Measurements from ENCODE around the gene FLAD1.

Gene FLAD1

DNA sequence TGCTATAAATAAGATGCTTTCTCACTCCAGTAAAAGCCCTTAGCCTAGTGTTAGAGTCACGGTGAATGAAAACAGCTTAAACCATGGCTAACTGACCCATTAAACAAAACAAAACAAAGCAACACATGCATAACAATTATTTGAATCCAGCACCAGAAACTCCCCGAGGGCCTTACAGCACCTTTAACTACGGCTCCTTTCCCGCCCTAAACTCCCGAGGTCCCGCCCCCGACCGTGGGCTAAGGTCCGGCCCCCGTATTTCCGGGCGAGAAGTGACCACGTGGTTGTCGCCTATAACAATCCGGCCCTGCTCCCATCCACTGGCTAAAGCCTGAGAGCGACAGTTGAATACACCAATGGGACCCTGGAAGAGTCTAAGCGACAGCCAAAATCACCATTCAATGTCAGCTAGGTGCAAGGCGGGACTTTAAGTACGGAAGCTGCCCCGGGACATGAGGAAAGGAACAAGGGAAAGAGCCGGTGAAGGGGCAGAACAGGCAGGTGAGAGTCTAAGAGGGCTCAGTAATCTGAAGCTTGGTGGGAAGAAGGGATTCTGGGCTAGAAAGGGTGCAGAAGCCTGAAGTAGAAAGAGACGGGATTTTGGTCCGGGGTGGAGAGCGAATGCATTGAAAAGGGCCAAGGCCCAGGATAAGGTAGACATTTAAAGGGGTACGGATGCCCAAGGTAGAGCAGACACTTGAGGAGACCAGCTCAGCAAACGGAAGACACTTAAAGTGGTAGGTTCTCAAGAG is at the start of gene FLAD1:
Gene FLAD1, plus strand, starts transcription at position 448 of the 752 bp plus-strand sequence. CDS start 351 bp downstream, outside the sequence.
- Mint-ChIP-seq H3K4me3 (no peak within 1 kb of the TSS), H3K27me3 (no peaks in the 10 kb centered on the region), H3K27ac (no peak within 1 kb of the TSS), H3K4me1 (ENCODE audit: low read depth) (peaks cover 10% of the 10 kb centered on the region), H3K9me3 (ENCODE audit: low read depth) (no peaks in the 10 kb centered on the region), H3K36me3 (peaks cover 2% of the 10 kb centered on the region)

DNA sequence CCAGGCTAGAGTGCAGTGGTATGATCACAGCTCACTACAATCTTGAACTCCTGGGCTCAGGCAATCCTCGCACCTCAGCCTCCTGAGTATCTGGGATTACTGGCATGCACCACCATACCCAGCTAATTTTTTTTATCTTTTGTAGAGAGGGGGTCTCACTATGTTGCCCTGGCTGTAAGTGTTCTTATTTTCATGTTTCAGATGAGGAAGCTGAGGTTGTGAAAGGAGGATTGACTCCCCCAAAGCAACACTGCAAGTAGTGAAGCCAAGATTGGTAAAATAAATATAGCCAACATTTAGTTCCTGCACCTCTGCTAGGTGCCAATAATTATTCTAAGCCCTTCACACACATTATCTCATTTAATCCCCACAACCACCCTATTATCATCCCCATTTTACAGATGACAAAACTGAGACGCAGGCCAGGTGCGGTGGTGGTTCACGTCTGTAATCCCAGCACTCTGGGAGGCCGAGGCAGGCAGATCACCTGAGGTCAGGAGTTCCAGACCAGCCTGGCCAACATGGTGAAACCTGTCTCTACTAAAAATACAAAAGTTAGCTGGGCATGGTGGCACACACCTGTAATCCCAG is 48.7 kb upstream of the FLAD1 start:
- Mint-ChIP-seq H3K36me3 (no peaks in the 10 kb centered on the region), H3K9me3 (ENCODE audit: low read depth) (no peaks in the 10 kb centered on the region), H3K4me3 (no peak overlapping the region), H3K27me3 (no peaks in the 10 kb centered on the region), H3K4me1 (ENCODE audit: low read depth) (peaks cover 34% of the 10 kb centered on the region), H3K27ac (no peak overlapping the region)

DNA sequence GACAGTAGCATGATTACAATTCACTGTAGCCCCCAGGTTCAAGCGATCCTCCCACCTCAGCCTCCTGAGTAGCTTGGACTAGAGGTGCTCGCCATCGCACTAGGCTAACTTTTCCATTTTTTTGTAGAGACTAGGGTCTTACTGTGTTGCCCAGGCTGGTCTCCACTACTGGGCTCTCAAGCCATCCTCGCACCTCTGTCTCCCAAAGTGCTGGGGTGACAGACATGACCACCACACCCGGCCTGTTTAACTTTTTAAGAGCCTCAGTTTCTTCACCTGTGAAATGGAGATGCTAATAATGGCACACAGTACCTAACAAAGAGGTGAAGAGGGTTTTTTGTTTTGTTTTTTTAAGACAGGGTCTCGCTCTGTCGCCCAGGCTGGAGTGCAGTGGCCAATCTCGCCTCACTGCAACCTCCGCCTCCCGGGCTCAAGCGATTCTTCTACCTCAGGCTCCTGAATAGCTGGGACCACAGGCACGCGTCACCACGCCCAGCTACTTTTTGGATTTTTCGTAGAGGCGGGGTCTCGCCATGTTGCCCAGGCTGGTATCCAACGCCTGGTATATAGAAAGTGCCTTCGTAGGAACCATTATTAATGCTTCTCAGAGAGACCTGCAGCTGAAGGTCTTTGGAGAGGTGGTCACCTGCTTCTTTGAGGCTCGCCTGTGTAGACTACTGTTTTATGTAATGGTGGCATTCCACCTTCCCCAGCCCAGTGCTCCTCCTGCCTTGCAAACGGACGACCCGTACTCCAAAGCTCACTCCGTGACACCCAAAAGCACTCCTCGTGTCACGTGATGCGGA is 47.2 kb upstream of the FLAD1 start:
- peak overlapping the region; percentile 98 for H3K27ac Mint-ChIP-seq
- peak overlapping the region; percentile 95 for H3K4me3 Mint-ChIP-seq
- no peaks in the 10 kb centered on the region for H3K27me3 Mint-ChIP-seq
- H3K4me1 Mint-ChIP-seq (ENCODE audit: low read depth), result peaks cover 45% of the 10 kb centered on the region
- H3K36me3 Mint-ChIP-seq, result no peaks in the 10 kb centered on the region
- H3K9me3 Mint-ChIP-seq (ENCODE audit: low read depth), result no peaks in the 10 kb centered on the region

GRCh38 chr1:154936555-154937084 is 46.5 kb upstream of the FLAD1 start, which contains the start of gene PMVK:
TSS of gene PMVK (minus strand) at chr1:154936719. CDS start at chr1:154936685, 34 bp downstream.
- peaks cover 49% of the 10 kb centered on the region for H3K4me1 Mint-ChIP-seq (ENCODE audit: low read depth)
- peak within 1 kb of the TSS; percentile 98 for H3K27ac Mint-ChIP-seq
- H3K36me3 Mint-ChIP-seq, result no peaks in the 10 kb centered on the region
- no peaks in the 10 kb centered on the region for H3K27me3 Mint-ChIP-seq
- H3K4me3 Mint-ChIP-seq, result peak within 1 kb of the TSS; percentile 95
- no peaks in the 10 kb centered on the region for H3K9me3 Mint-ChIP-seq (ENCODE audit: low read depth)

DNA sequence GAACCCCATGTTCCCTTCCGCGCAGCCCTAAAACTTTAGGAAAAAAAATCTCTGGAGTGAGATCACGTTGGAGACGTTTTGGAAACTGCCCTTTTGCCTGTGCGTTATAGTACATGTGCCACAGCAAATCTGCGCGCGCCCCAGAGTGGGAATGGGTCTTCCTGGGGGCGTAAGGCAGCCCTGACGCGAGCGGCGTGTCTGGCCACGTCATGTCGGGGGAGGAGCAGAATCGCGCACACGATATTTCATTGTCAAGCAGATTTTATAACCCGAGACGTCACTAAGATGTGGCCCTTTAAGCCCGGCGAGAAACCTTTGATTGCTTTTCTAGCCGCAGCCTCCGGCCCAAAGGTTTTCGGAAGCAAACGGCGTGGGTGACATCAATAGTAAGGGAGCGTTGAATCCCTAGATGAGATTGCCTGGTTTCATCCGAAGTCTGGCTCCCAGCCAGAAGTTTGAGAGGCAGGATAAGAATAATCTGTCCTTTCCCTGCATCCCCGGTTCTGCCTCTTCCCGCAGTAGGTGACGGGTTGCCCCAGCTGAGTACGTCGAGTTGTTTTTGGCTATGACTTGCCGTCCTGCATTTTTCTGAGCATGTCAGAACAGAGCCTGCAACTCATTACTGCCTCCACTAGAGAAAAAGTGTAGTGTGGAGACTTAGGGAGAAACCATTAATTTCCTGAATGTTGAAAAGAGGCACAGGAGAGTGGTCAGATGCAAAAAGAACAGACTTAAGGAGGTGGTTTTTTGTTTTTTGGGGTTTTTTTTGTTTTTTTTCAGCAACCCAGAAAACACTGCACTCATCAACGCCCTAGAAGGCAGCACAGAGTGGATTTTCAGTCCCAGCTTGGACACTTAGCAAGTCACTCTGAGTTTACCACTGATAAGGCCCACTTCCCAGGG is 45.8 kb upstream of the FLAD1 start:
- peak overlapping the region; percentile 95 for H3K4me3 Mint-ChIP-seq
- H3K36me3 Mint-ChIP-seq, result no peaks in the 10 kb centered on the region
- peaks cover 54% of the 10 kb centered on the region for H3K4me1 Mint-ChIP-seq (ENCODE audit: low read depth)
- H3K27me3 Mint-ChIP-seq, result no peaks in the 10 kb centered on the region
- peak overlapping the region; percentile 98 for H3K27ac Mint-ChIP-seq
- H3K9me3 Mint-ChIP-seq (ENCODE audit: low read depth), result no peaks in the 10 kb centered on the region

GRCh38 chr1:154937988-154938386 is 45.2 kb upstream of the FLAD1 start:
- no peaks in the 10 kb centered on the region for H3K36me3 Mint-ChIP-seq
- H3K9me3 Mint-ChIP-seq (ENCODE audit: low read depth), result no peaks in the 10 kb centered on the region
- H3K4me1 Mint-ChIP-seq (ENCODE audit: low read depth), result peaks cover 61% of the 10 kb centered on the region
- no peaks in the 10 kb centered on the region for H3K27me3 Mint-ChIP-seq
- peak overlapping the region; percentile 98 for H3K27ac Mint-ChIP-seq
- peak overlapping the region; percentile 95 for H3K4me3 Mint-ChIP-seq

DNA sequence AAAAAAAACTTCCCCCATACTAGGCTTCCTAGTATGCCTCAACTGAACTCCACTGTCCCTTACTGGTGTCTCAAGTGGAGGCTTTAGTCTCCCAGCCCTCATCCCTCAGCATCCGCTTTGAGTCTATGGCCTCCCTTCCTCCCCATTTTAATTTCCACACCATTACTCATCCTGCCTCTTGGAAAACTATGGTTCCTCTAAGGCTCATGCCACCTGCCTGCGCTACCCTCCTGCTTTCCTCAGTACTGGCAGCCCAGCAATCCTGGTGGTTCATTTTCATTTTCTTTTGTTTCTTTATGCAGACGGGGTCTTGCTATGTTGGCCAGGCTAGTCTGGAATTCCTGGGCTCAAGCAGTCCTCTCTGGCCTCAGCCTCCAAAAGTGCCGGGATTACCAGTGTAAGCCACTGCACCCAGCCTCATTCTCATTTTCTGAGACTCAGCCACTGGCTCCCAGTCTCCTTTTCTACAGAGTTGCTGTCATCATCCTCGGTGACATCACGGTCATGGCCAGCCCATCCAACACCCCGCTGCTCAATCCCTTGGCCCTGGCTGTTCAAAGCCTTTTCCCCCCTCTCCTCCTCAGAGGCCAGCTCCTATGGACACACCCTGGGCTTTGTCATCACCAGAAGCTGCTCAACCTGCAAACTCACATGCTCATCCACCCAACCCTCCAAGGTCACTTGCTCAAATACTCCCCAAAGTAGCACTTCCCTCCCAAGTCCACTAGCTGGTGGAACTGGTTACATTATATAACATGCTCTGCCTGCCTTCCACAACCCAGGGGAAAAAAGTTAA is 44.3 kb upstream of the FLAD1 start:
- Mint-ChIP-seq H3K9me3 (ENCODE audit: low read depth) (no peaks in the 10 kb centered on the region), H3K27me3 (no peaks in the 10 kb centered on the region), H3K4me3 (peak overlapping the region; percentile 53), H3K36me3 (no peaks in the 10 kb centered on the region), H3K27ac (peak overlapping the region; percentile 70), H3K4me1 (ENCODE audit: low read depth) (peaks cover 67% of the 10 kb centered on the region)

DNA sequence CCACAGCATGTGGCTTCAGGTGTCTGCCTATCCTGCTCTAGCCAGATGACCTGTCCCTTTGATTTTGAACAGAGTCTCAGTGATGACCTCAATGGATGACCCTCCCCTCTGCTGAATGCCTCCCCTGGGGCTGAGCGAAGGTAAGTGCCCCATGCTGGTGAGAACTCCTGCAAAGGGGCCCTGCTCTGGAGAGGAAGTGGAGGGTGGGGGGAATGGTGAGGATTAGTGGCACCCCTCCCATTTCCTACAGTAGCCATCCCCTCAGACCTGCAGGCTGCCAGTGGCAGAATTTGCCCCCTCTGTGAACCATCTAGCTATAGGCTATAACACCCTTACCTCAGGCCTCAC is 43.0 kb upstream of the FLAD1 start:
- Mint-ChIP-seq H3K27me3 (no peaks in the 10 kb centered on the region), H3K9me3 (ENCODE audit: low read depth) (no peaks in the 10 kb centered on the region), H3K4me1 (ENCODE audit: low read depth) (peaks cover 67% of the 10 kb centered on the region), H3K36me3 (no peaks in the 10 kb centered on the region), H3K4me3 (no peak overlapping the region), H3K27ac (no peak overlapping the region)

- Mint-ChIP-seq H3K36me3 (no peaks in the 10 kb centered on the region), H3K9me3 (ENCODE audit: low read depth) (no peaks in the 10 kb centered on the region), H3K27me3 (no peaks in the 10 kb centered on the region), H3K27ac (peak overlapping the region; percentile 28), H3K4me1 (ENCODE audit: low read depth) (peaks cover 61% of the 10 kb centered on the region), H3K4me3 (no peak overlapping the region)
These were observed 42.4 kb upstream of the FLAD1 start for GRCh38 chr1:154940651-154941194.

- no peaks in the 10 kb centered on the region for H3K9me3 Mint-ChIP-seq (ENCODE audit: low read depth)
- H3K4me1 Mint-ChIP-seq (ENCODE audit: low read depth), result peaks cover 57% of the 10 kb centered on the region
- H3K27me3 Mint-ChIP-seq, result no peaks in the 10 kb centered on the region
- H3K36me3 Mint-ChIP-seq, result no peaks in the 10 kb centered on the region
- peak overlapping the region; percentile 83 for H3K27ac Mint-ChIP-seq
- H3K4me3 Mint-ChIP-seq, result no peak overlapping the region
These were observed 41.7 kb upstream of the FLAD1 start for GRCh38 chr1:154941333-154942013.

GRCh38 chr1:154943649-154944400 is 39.3 kb upstream of the FLAD1 start:
- Mint-ChIP-seq H3K4me3 (no peak overlapping the region), H3K4me1 (ENCODE audit: low read depth) (peaks cover 51% of the 10 kb centered on the region)

GRCh38 chr1:154944401-154945159 is 38.6 kb upstream of the FLAD1 start:
- Mint-ChIP-seq H3K27ac (peak overlapping the region; percentile 64), H3K27me3 (no peaks in the 10 kb centered on the region), H3K36me3 (peaks cover 2% of the 10 kb centered on the region), H3K9me3 (ENCODE audit: low read depth) (no peaks in the 10 kb centered on the region), H3K4me1 (ENCODE audit: low read depth) (peaks cover 49% of the 10 kb centered on the region), H3K4me3 (no peak overlapping the region)

More at GRCh38 chr1:154943649-154944400, 39.3 kb upstream of the FLAD1 start:
- no peaks in the 10 kb centered on the region for H3K9me3 Mint-ChIP-seq (ENCODE audit: low read depth)
- H3K36me3 Mint-ChIP-seq, result peaks cover 2% of the 10 kb centered on the region
- H3K27me3 Mint-ChIP-seq, result no peaks in the 10 kb centered on the region
- peak overlapping the region; percentile 64 for H3K27ac Mint-ChIP-seq

Measured in activated naive CD8-positive, alpha-beta T cell (primary cell).